Keratinocyte (primary cell): ENCODE measurements around the gene MDH1B. TPM values are rescaled to one million over a fixed set of nuclear protein-coding genes. Genes with fewer than 3 reads are reported as not detected.

Experiments
- DNase-seq: peaks from one replicate; pipeline ENCODE4 v3.0.0-alpha.2; 2011; ENCODE audit warnings: low read depth, missing footprints, low spot score
- FAIRE-seq: peaks from 2 replicates; lab custom pipeline; 2011; peaks lifted over from hg19 to GRCh38; lab: Jason Lieb, UNC
- H2AFZ ChIP-seq: 2 replicates; pipeline ENCODE4 v1.6.0; 2012; ENCODE audit warnings: low read length, control low read depth, inconsistent platforms; ENCODE audit not compliant: control insufficient read depth
- H3K27ac ChIP-seq: 2 replicates; pipeline ENCODE4 v1.5.1; 2011; ENCODE audit warnings: low read length; ENCODE audit not compliant: control insufficient read depth, insufficient read depth
- H3K27me3 ChIP-seq: 3 replicates; pipeline ENCODE4 v1.6.0; 2011; ENCODE audit warnings: low read length; ENCODE audit not compliant: control insufficient read depth, insufficient read depth; ENCODE audit errors: extremely low read depth
- H3K36me3 ChIP-seq, 2 experiments: 2 replicates in 1 of 2; 3 replicates in 1 of 2; pipeline ENCODE4 v1.5.1; 2011; ENCODE audit warnings: low read length in 2 of 2, mild to moderate bottlenecking in 1 of 2; ENCODE audit not compliant: control insufficient read depth in 2 of 2, insufficient read depth in 2 of 2; ENCODE audit errors: extremely low read depth in 1 of 2
- H3K4me1 ChIP-seq: 3 replicates; pipeline ENCODE4 v1.5.1; 2011; ENCODE audit warnings: low read length; ENCODE audit not compliant: control insufficient read depth, insufficient read depth; ENCODE audit errors: extremely low read depth
- H3K4me2 ChIP-seq: 3 replicates; pipeline ENCODE4 v1.6.0; 2011; ENCODE audit warnings: low read depth, low read length; ENCODE audit not compliant: control insufficient read depth, insufficient read depth; ENCODE audit errors: extremely low read depth
- H3K4me3 ChIP-seq, 3 experiments: fragments of 200-600 bp in 1 of 3; sonication (generic) in 1 of 3; 2 replicates in 2 of 3; 3 replicates in 1 of 3; pipeline ENCODE4 v1.5.1; 2011 to 2016; ENCODE audit warnings: low read length in 3 of 3, mild to moderate bottlenecking in 3 of 3, control low read depth in 2 of 3, inconsistent platforms in 1 of 3, low read depth in 1 of 3, mixed read lengths in 1 of 3, mixed run types in 1 of 3, moderate library complexity in 1 of 3; ENCODE audit not compliant: control insufficient read depth in 2 of 3, insufficient read depth in 2 of 3; ENCODE audit errors: extremely low read depth in 1 of 3
- H3K79me2 ChIP-seq: 2 replicates; pipeline ENCODE4 v1.6.0; 2012; ENCODE audit warnings: low read length; ENCODE audit not compliant: control insufficient read depth, insufficient read depth
- H3K9ac ChIP-seq: 3 replicates; pipeline ENCODE4 v1.6.0; 2011; ENCODE audit warnings: low read length; ENCODE audit not compliant: control insufficient read depth, insufficient read depth; ENCODE audit errors: extremely low read depth
- H3K9me1 ChIP-seq: 3 replicates; pipeline ENCODE4 v1.6.0; 2011; ENCODE audit warnings: low read length; ENCODE audit not compliant: control insufficient read depth, insufficient read depth; ENCODE audit errors: extremely low read depth
- H3K9me3 ChIP-seq: 2 replicates; pipeline ENCODE4 v1.5.1; 2012; ENCODE audit warnings: low read depth, low read length; ENCODE audit not compliant: control insufficient read depth
- H4K20me1 ChIP-seq: 3 replicates; pipeline ENCODE4 v1.6.0; 2011; ENCODE audit warnings: low read length; ENCODE audit not compliant: control insufficient read depth, insufficient read depth; ENCODE audit errors: extremely low read depth
- CTCF ChIP-seq, 3 experiments: IDR thresholded peaks in 1 of 3; conservative IDR thresholded peaks in 1 of 3; optimal IDR thresholded peaks in 1 of 3; 2 replicates in 2 of 3; 3 replicates in 1 of 3; pipeline versions ENCODE3 to v1.5.1; 2011; ENCODE audit warnings: low read length in 3 of 3, mild to moderate bottlenecking in 3 of 3, moderate library complexity in 2 of 3, control low read depth in 1 of 3, inconsistent platforms in 1 of 3; ENCODE audit not compliant: insufficient read depth in 2 of 3; ENCODE audit errors: extremely low read depth in 1 of 3
- EZH2 ChIP-seq: IDR thresholded peaks from one replicate; pipeline ENCODE4 v1.6.1; 2012; ENCODE audit warnings: inconsistent platforms, mild to moderate bottlenecking, low read length, moderate library complexity
- dilution Hi-C: fragments of 300-500 bp; cut with MboI; formaldehyde crosslinking; loops from one replicate; pipeline ENCODE4 v1.7.0; 2020; ENCODE audit warnings: low sequenced_read_pairs; ENCODE audit not compliant: extremely low pct_ligation_motif_present
- polyA plus RNA-seq, 5 experiments: library from polyadenylated mRNA; depleted of rRNA in 3 of 5; stranded (reverse) in 3 of 5; stranded (forward) in 1 of 5; unstranded in 1 of 5; fragments of >200 nt; gene quantifications; 1 replicate in 1 of 5; 2 replicates in 3 of 5; 3 replicates in 1 of 5; pipeline versions ENCODE4 v1.2.1 to v1.2.3, GENCODE V29; 2011 to 2012; ENCODE audit warnings: missing spikeins in 2 of 5, low read depth in 1 of 5, low replicate concordance in 1 of 5

MDH1B gene
- polyA plus RNA-seq, 1 donor (not counting 4 experiments of a cell fraction or from before 2014, with no cell fraction given) = 1.0 TPM

GRCh38 chr2:206800506-206801417, 35.6 kb upstream of the MDH1B start:
- Histone ChIP-seq H3K36me3 (peaks cover 2 to 7% of the 10 kb centered on the region in 2 experiments), H3K9ac (no peak overlapping the region), H3K4me2 (no peak overlapping the region), H3K4me3 (no peak overlapping the region), H3K27me3 (no peaks in the 10 kb centered on the region), H3K4me1 (no peaks in the 10 kb centered on the region), H3K27ac (no peak overlapping the region), H3K9me1 (no peaks in the 10 kb centered on the region), H3K9me3 (no peaks in the 10 kb centered on the region), H2AFZ (no peak overlapping the region), H3K79me2 (no peaks in the 10 kb centered on the region), H4K20me1 (no peaks in the 10 kb centered on the region)
- peak; percentile 90 for FAIRE-seq
- dilution Hi-C loops = no loop called here
- peak; percentile 2 for DNase-seq
- no peak for TF ChIP-seq EZH2
- peak; percentile 66 to 81 (median 78) for TF ChIP-seq CTCF (optimal IDR thresholded peaks at IDR 0.05 in 1 of 3, IDR thresholded peaks at IDR 0.05 in 1 of 3, conservative IDR thresholded peaks at IDR 0.05 in 1 of 3; ENCODE audit: extremely low read depth in 1 of 3, insufficient read depth in 2 of 3, low read length in 3 of 3)

GRCh38 chr2:206799083-206799482, 34.0 kb upstream of the MDH1B start:
- H3K9ac ChIP-seq = no peak overlapping the region
- H3K4me3 ChIP-seq = no peak overlapping the region
- H3K27ac ChIP-seq = no peak overlapping the region
- no peak for TF ChIP-seq EZH2
- no peak for TF ChIP-seq CTCF (optimal IDR thresholded peaks at IDR 0.05 in 1 of 3, IDR thresholded peaks at IDR 0.05 in 1 of 3, conservative IDR thresholded peaks at IDR 0.05 in 1 of 3; ENCODE audit: extremely low read depth in 1 of 3, insufficient read depth in 2 of 3, low read length in 3 of 3)
- no peak for FAIRE-seq
- H3K4me2 ChIP-seq = no peak overlapping the region
- H3K27me3 ChIP-seq = no peaks in the 10 kb centered on the region
- H2AFZ ChIP-seq = no peak overlapping the region
- dilution Hi-C loops = no loop called here
- no peaks in the 10 kb centered on the region for H4K20me1 ChIP-seq
- DNase-seq = no peak
- no peaks in the 10 kb centered on the region for H3K79me2 ChIP-seq
- H3K4me1 ChIP-seq = no peaks in the 10 kb centered on the region
- H3K36me3 ChIP-seq = peaks cover 2 to 9% of the 10 kb centered on the region in 2 experiments
- no peaks in the 10 kb centered on the region for H3K9me3 ChIP-seq
- H3K9me1 ChIP-seq = no peaks in the 10 kb centered on the region
